Lung (tissue), 12 donors: ENCODE measurements around the gene PALD1. TPM values are rescaled to one million over a fixed set of nuclear protein-coding genes. Genes with fewer than 3 reads are reported as not detected.

Source experiments
- ATAC-seq: fragments of 200-7000 bp; cut with Tn5 transposase; one replicate; pipeline ENCODE4 v1.9.1; 2020; ENCODE audit warnings: moderate number of reproducible peaks; ENCODE audit not compliant: insufficient read depth, low FRiP score
- DNase-seq, 3 donors: peaks; one replicate each; pipeline ENCODE4 v3.0.0-alpha.2; 2013 to 2017
- H3K27ac ChIP-seq, 2 donors: one replicate each; pipeline ENCODE4 v1.5.1; 2013; ENCODE audit warnings: mild to moderate bottlenecking in 2 of 2, moderate library complexity in 2 of 2, control low read depth in 1 of 2, inconsistent platforms in 1 of 2, low read depth in 1 of 2, low read length in 1 of 2
- H3K27me3 ChIP-seq, 3 donors: one replicate each; pipeline ENCODE4 v1.5.1; 2013; ENCODE audit warnings: low read length in 2 of 3; ENCODE audit not compliant: control insufficient read depth in 3 of 3, insufficient read depth in 3 of 3
- H3K36me3 ChIP-seq, 4 donors: one replicate each; pipeline ENCODE4 v1.5.1; 2013; ENCODE audit warnings: low read length in 4 of 4, mild to moderate bottlenecking in 1 of 4, moderate library complexity in 1 of 4; ENCODE audit not compliant: control insufficient read depth in 4 of 4, insufficient read depth in 4 of 4
- H3K4me1 ChIP-seq, 5 donors: one replicate each; pipeline ENCODE4 v1.5.1; 2013; ENCODE audit warnings: low read length in 5 of 5, mild to moderate bottlenecking in 2 of 5, moderate library complexity in 1 of 5; ENCODE audit not compliant: control insufficient read depth in 5 of 5, insufficient read depth in 5 of 5
- H3K4me3 ChIP-seq: one replicate; pipeline ENCODE4 v1.5.1; 2013; ENCODE audit warnings: mild to moderate bottlenecking, control low read depth, moderate library complexity
- H3K9ac ChIP-seq, 2 donors: one replicate each; pipeline ENCODE4 v1.5.1; 2013; ENCODE audit warnings: low read length in 2 of 2, control low read depth in 1 of 2; ENCODE audit not compliant: insufficient read depth in 1 of 2
- H3K9me3 ChIP-seq, 4 donors: one replicate each; pipeline ENCODE4 v1.5.1; 2013; ENCODE audit warnings: low read length in 3 of 4, mild to moderate bottlenecking in 1 of 4, moderate library complexity in 1 of 4; ENCODE audit not compliant: control insufficient read depth in 4 of 4, insufficient read depth in 3 of 4
- WGBS, 2 donors: extraction: QIAGEN DNeasy Blood & Tissue Kit; methylation state at CpG; one replicate each; pipeline ENCODE4 v1.1.7; 2013; 5-methylcytosine and 5-hydroxymethylcytosine counted together
- polyA plus RNA-seq, 2 donors: library from polyadenylated mRNA; stranded (reverse); fragments of 200-250 nt; gene quantifications; one replicate each; pipeline ENCODE4 v1.2.1, GENCODE V29; 2013
- total RNA-seq, 2 donors: library from RNA; depleted of rRNA in 1 of 2; stranded (reverse); fragments of >200 nt in 1 of 2; gene quantifications; one replicate each; pipeline ENCODE4 v1.2.1, GENCODE V29; 2014 to 2021
- TF ChIP-seq, protein P1 (sequence below): IDR thresholded peaks from 2 replicates; pipeline ENCODE4 v1.5.1; 2012; ENCODE audit warnings: mild to moderate bottlenecking; ENCODE audit errors: control extremely low read depth, extremely low read depth
- donor health status: control.
- donor health status: control.
- donor health status: Bipolar disorder and iron deficiency.
- donor health status: healthy.
- donor health status: DM: yes; HTN: yes; CAD: no.

PALD1 gene
- total and polyA plus RNA-seq, 4 donors: 10.5 to 19.7 (median 15.6) TPM

- Histone ChIP-seq H3K4me3 (no peak overlapping the region), H3K9me3 (no peaks in the 10 kb centered on the region), H3K4me1 (peaks cover 0 to 19% (median 4%) of the 10 kb centered on the region in 5 donors), H3K36me3 (peaks cover 0 to 6% (median 2%) of the 10 kb centered on the region in 4 donors), H3K9ac (no peak overlapping the region), H3K27ac (no peak overlapping the region), H3K27me3 (no peaks in the 10 kb centered on the region)
- DNase-seq: no peak
- no peak for ATAC-seq
- 90 to 93% methylated on average over 4 of the region's 4 CpGs for WGBS, 2 donors
- TF ChIP-seq, protein P1, sequence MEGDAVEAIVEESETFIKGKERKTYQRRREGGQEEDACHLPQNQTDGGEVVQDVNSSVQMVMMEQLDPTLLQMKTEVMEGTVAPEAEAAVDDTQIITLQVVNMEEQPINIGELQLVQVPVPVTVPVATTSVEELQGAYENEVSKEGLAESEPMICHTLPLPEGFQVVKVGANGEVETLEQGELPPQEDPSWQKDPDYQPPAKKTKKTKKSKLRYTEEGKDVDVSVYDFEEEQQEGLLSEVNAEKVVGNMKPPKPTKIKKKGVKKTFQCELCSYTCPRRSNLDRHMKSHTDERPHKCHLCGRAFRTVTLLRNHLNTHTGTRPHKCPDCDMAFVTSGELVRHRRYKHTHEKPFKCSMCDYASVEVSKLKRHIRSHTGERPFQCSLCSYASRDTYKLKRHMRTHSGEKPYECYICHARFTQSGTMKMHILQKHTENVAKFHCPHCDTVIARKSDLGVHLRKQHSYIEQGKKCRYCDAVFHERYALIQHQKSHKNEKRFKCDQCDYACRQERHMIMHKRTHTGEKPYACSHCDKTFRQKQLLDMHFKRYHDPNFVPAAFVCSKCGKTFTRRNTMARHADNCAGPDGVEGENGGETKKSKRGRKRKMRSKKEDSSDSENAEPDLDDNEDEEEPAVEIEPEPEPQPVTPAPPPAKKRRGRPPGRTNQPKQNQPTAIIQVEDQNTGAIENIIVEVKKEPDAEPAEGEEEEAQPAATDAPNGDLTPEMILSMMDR: no peak
Observed at GRCh38 chr10:70490142-70490541, 11.6 kb downstream of the PALD1 start.

- Histone ChIP-seq H3K4me3 (no peak overlapping the region), H3K36me3 (peaks cover 0 to 3% (median under 1%) of the 10 kb centered on the region in 4 donors), H3K9ac (no peak overlapping the region), H3K27me3 (no peaks in the 10 kb centered on the region), H3K9me3 (no peaks in the 10 kb centered on the region), H3K27ac (no peak overlapping the region), H3K4me1 (peaks cover 0 to 24% (median 4%) of the 10 kb centered on the region in 5 donors)
- ATAC-seq (no peak), DNase-seq (no peak)
- WGBS, 2 donors: 81 to 85% methylated on average over 2 of the region's 2 CpGs
- TF ChIP-seq, protein P1: no peak
Observed at GRCh38 chr10:70491614-70492013, 13.0 kb downstream of the PALD1 start.

DNA sequence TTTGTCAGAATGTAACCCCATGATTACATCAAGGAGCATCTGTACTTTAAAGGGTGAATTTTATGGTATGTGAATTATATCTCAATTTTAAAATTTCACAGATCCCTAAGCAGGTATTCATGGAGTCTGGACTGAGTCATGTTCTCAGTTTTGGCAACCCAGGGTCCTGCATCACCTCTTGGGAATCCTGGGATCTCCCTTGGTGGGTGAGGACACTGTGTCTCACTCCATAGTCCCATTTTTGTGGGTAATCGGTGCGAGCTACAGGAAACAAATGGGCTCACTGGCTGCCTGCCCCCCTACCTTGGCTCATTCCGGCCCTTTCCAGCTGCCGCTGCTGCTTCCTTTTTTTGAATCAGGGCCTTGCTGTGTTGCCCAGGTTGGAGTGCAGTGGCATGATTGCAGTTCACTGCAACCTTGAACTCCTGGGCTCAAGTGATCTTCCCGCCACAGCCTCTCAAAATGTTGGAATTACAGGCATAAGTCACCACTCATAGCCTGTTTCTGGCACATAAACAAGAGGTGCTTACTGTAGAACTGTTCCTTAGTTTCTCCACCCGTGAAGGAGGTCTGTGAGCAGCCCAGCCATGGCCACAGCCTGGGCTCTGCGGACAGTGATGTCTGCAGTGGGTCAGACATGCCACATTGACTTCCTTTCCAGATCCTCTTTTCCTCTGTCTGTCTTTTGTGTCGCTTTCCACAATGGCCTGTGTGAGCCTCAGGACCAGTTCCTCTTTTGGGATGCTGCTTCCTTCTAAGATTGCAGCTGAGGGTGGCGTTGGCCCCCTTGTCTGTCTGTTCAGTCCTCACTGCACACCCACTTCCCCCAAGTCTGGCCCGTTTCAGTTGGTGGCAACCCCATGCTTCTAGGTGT lies 14.5 kb downstream of the PALD1 start:
- Histone ChIP-seq H3K36me3 (no peaks in the 10 kb centered on the region), H3K27ac (peak overlapping the region in 1 of 2 donors; percentile 76), H3K9me3 (no peaks in the 10 kb centered on the region), H3K9ac (no peak overlapping the region), H3K27me3 (no peaks in the 10 kb centered on the region), H3K4me3 (no peak overlapping the region), H3K4me1 (peaks cover 0 to 28% (median 4%) of the 10 kb centered on the region in 5 donors)
- TF ChIP-seq, protein P1: no peak
- DNase-seq: no peak
- no peak for ATAC-seq
- 28 to 50% methylated on average over 10 of the region's 10 CpGs for WGBS, 2 donors
